ENCODE results near the gene DSP.

The DSP gene

GRCh38 chr6:7546383-7546782 lies 4.9 kb downstream of the DSP start:
- Histone ChIP-seq H4K20me1 (ENCODE audit: insufficient read depth, low read length) (no peaks in the 10 kb centered on the region), H3K79me2 (ENCODE audit: insufficient read depth, low read length) (no peaks in the 10 kb centered on the region), H3K9ac (ENCODE audit: low read depth, low read length) (no peak overlapping the region), H3K27ac (ENCODE audit: low read length) (no peak overlapping the region), H3K4me3 (ENCODE audit: low read depth in 1 of 2, low read length in 2 of 2) (no peak overlapping the region), H3K4me2 (ENCODE audit: insufficient read depth, low read length) (no peak overlapping the region), H2AFZ (ENCODE audit: low read depth, low read length) (no peak overlapping the region), H3K4me1 (ENCODE audit: insufficient read depth, low read length) (no peaks in the 10 kb centered on the region), H3K27me3 (ENCODE audit: insufficient read depth, low read length, poor library complexity) (peaks cover 34% of the 10 kb centered on the region), H3K36me3 (ENCODE audit: insufficient read depth, low read length) (no peaks in the 10 kb centered on the region), H3K9me3 (ENCODE audit: insufficient read depth, low read length, severe bottlenecking) (no peaks in the 10 kb centered on the region)
- TF ChIP-seq CTCF (IDR thresholded peaks at IDR 0.05; ENCODE audit: borderline replicate concordance, extremely low read depth, low read length, poor library complexity, severe bottlenecking) (no peak), EZH2 (IDR thresholded peaks at IDR 0.05; ENCODE audit: borderline replicate concordance, low read depth, low read length, severe bottlenecking) (no peak)
- no peak for DNase-seq
- ATAC-seq (ENCODE audit: insufficient read depth, low read depth) = no peak

GRCh38 chr6:7546896-7547295 lies 5.4 kb downstream of the DSP start:
- H3K79me2 ChIP-seq (ENCODE audit: insufficient read depth, low read length) = no peaks in the 10 kb centered on the region
- peaks cover 34% of the 10 kb centered on the region for H3K27me3 ChIP-seq (ENCODE audit: insufficient read depth, low read length, poor library complexity)
- no peaks in the 10 kb centered on the region for H4K20me1 ChIP-seq (ENCODE audit: insufficient read depth, low read length)
- no peak for ATAC-seq (ENCODE audit: insufficient read depth, low read depth)
- no peak for DNase-seq
- TF ChIP-seq EZH2 (IDR thresholded peaks at IDR 0.05; ENCODE audit: borderline replicate concordance, low read depth, low read length, severe bottlenecking) = no peak
- TF ChIP-seq CTCF (IDR thresholded peaks at IDR 0.05; ENCODE audit: borderline replicate concordance, extremely low read depth, low read length, poor library complexity, severe bottlenecking) = no peak
- no peak overlapping the region for H2AFZ ChIP-seq (ENCODE audit: low read depth, low read length)
- H3K9ac ChIP-seq (ENCODE audit: low read depth, low read length) = no peak overlapping the region
- no peak overlapping the region for H3K27ac ChIP-seq (ENCODE audit: low read length)
- H3K4me2 ChIP-seq (ENCODE audit: insufficient read depth, low read length) = no peak overlapping the region
- no peaks in the 10 kb centered on the region for H3K4me1 ChIP-seq (ENCODE audit: insufficient read depth, low read length)
- no peaks in the 10 kb centered on the region for H3K36me3 ChIP-seq (ENCODE audit: insufficient read depth, low read length)
- no peaks in the 10 kb centered on the region for H3K9me3 ChIP-seq (ENCODE audit: insufficient read depth, low read length, severe bottlenecking)
- H3K4me3 ChIP-seq (ENCODE audit: low read depth in 1 of 2, low read length in 2 of 2) = no peak overlapping the region

- no peak overlapping the region for H3K27ac ChIP-seq (ENCODE audit: low read length)
- DNase-seq = no peak
- no peak overlapping the region for H3K4me3 ChIP-seq (ENCODE audit: low read depth in 1 of 2, low read length in 2 of 2)
- no peak for ATAC-seq (ENCODE audit: insufficient read depth, low read depth)
- H3K79me2 ChIP-seq (ENCODE audit: insufficient read depth, low read length) = no peaks in the 10 kb centered on the region
- peaks cover 34% of the 10 kb centered on the region for H3K27me3 ChIP-seq (ENCODE audit: insufficient read depth, low read length, poor library complexity)
- TF ChIP-seq CTCF (IDR thresholded peaks at IDR 0.05; ENCODE audit: borderline replicate concordance, extremely low read depth, low read length, poor library complexity, severe bottlenecking) (no peak), EZH2 (IDR thresholded peaks at IDR 0.05; ENCODE audit: borderline replicate concordance, low read depth, low read length, severe bottlenecking) (no peak)
- no peak overlapping the region for H3K4me2 ChIP-seq (ENCODE audit: insufficient read depth, low read length)
- no peaks in the 10 kb centered on the region for H3K9me3 ChIP-seq (ENCODE audit: insufficient read depth, low read length, severe bottlenecking)
- H4K20me1 ChIP-seq (ENCODE audit: insufficient read depth, low read length) = no peaks in the 10 kb centered on the region
- H3K36me3 ChIP-seq (ENCODE audit: insufficient read depth, low read length) = no peaks in the 10 kb centered on the region
- no peak overlapping the region for H2AFZ ChIP-seq (ENCODE audit: low read depth, low read length)
- H3K4me1 ChIP-seq (ENCODE audit: insufficient read depth, low read length) = no peaks in the 10 kb centered on the region
- no peak overlapping the region for H3K9ac ChIP-seq (ENCODE audit: low read depth, low read length)
Observed at GRCh38 chr6:7547315-7547714, 5.8 kb downstream of the DSP start.

- H3K36me3 ChIP-seq (ENCODE audit: insufficient read depth, low read length) = no peaks in the 10 kb centered on the region
- DNase-seq = no peak
- H3K4me3 ChIP-seq (ENCODE audit: low read depth in 1 of 2, low read length in 2 of 2) = no peak overlapping the region
- H3K4me2 ChIP-seq (ENCODE audit: insufficient read depth, low read length) = no peak overlapping the region
- H4K20me1 ChIP-seq (ENCODE audit: insufficient read depth, low read length) = no peaks in the 10 kb centered on the region
- no peaks in the 10 kb centered on the region for H3K4me1 ChIP-seq (ENCODE audit: insufficient read depth, low read length)
- H3K27me3 ChIP-seq (ENCODE audit: insufficient read depth, low read length, poor library complexity) = peaks cover 33% of the 10 kb centered on the region
- H3K79me2 ChIP-seq (ENCODE audit: insufficient read depth, low read length) = no peaks in the 10 kb centered on the region
- H3K9me3 ChIP-seq (ENCODE audit: insufficient read depth, low read length, severe bottlenecking) = no peaks in the 10 kb centered on the region
- H3K27ac ChIP-seq (ENCODE audit: low read length) = no peak overlapping the region
- no peak for TF ChIP-seq CTCF (IDR thresholded peaks at IDR 0.05; ENCODE audit: borderline replicate concordance, extremely low read depth, low read length, poor library complexity, severe bottlenecking)
- no peak for TF ChIP-seq EZH2 (IDR thresholded peaks at IDR 0.05; ENCODE audit: borderline replicate concordance, low read depth, low read length, severe bottlenecking)
- no peak overlapping the region for H2AFZ ChIP-seq (ENCODE audit: low read depth, low read length)
- H3K9ac ChIP-seq (ENCODE audit: low read depth, low read length) = no peak overlapping the region
- ATAC-seq (ENCODE audit: insufficient read depth, low read depth) = no peak
Observed at GRCh38 chr6:7550433-7550801, 8.9 kb downstream of the DSP start.

All from DND-41 (cell line).